ENCODE results near the gene P3H2.
"Not testable (repeated sequence)": the region's sequence is repeated elsewhere in the genome, so short reads cannot be mapped to it uniquely, and the experiment has no call there.

P3H2 gene

GRCh38 chr3:190165253-190165652 is 44.6 kb upstream of the P3H2 start:
- Histone ChIP-seq H3K4me1 (ENCODE audit: control insufficient read depth in 1 of 2, insufficient read depth in 1 of 2, low read depth in 1 of 2, low read length in 1 of 2) (peaks cover 0 to 6% of the 10 kb centered on the region in 2 experiments), H3K9me3 (no peaks in the 10 kb centered on the region), H3K27ac (no peak overlapping the region), H3K27me3 (no peaks in the 10 kb centered on the region), H3K4me3 (ENCODE audit: low read depth in 1 of 2, low read length in 1 of 2) (no peak overlapping the region), H3K36me3 (no peaks in the 10 kb centered on the region)
- no peak for TF ChIP-seq CTCF (IDR thresholded peaks at IDR 0.05)

- not testable (repeated sequence) for H3K4me1 ChIP-seq (ENCODE audit: control insufficient read depth in 1 of 2, insufficient read depth in 1 of 2, low read depth in 1 of 2, low read length in 1 of 2); H3K9me3 ChIP-seq; H3K27ac ChIP-seq; H3K36me3 ChIP-seq; H3K27me3 ChIP-seq; H3K4me3 ChIP-seq (ENCODE audit: low read depth in 1 of 2, low read length in 1 of 2)
These were observed 41.3 kb upstream of the P3H2 start for GRCh38 chr3:190162013-190162412.

GRCh38 chr3:190159902-190160435 is 39.3 kb upstream of the P3H2 start:
- Histone ChIP-seq H3K4me1 (ENCODE audit: control insufficient read depth in 1 of 2, insufficient read depth in 1 of 2, low read depth in 1 of 2, low read length in 1 of 2) (no peaks in the 10 kb centered on the region), H3K27me3 (no peaks in the 10 kb centered on the region), H3K9me3 (no peaks in the 10 kb centered on the region), H3K36me3 (no peaks in the 10 kb centered on the region), H3K27ac (no peak overlapping the region), H3K4me3 (ENCODE audit: low read depth in 1 of 2, low read length in 1 of 2) (no peak overlapping the region)
- TF ChIP-seq CTCF (IDR thresholded peaks at IDR 0.05): no peak

GRCh38 chr3:190158261-190158660 is 37.6 kb upstream of the P3H2 start:
- Histone ChIP-seq H3K27ac (no peak overlapping the region), H3K4me1 (ENCODE audit: control insufficient read depth in 1 of 2, insufficient read depth in 1 of 2, low read depth in 1 of 2, low read length in 1 of 2) (no peaks in the 10 kb centered on the region), H3K9me3 (no peaks in the 10 kb centered on the region), H3K27me3 (no peaks in the 10 kb centered on the region), H3K36me3 (no peaks in the 10 kb centered on the region), H3K4me3 (ENCODE audit: low read depth in 1 of 2, low read length in 1 of 2) (no peak overlapping the region)
- TF ChIP-seq CTCF (IDR thresholded peaks at IDR 0.05): no peak

- Histone ChIP-seq H3K27ac (no peak overlapping the region), H3K27me3 (no peaks in the 10 kb centered on the region), H3K4me1 (ENCODE audit: control insufficient read depth in 1 of 2, insufficient read depth in 1 of 2, low read depth in 1 of 2, low read length in 1 of 2) (no peaks in the 10 kb centered on the region), H3K4me3 (ENCODE audit: low read depth in 1 of 2, low read length in 1 of 2) (no peak overlapping the region), H3K9me3 (no peaks in the 10 kb centered on the region), H3K36me3 (no peaks in the 10 kb centered on the region)
- TF ChIP-seq CTCF (IDR thresholded peaks at IDR 0.05): no peak
These were observed 35.1 kb upstream of the P3H2 start for GRCh38 chr3:190155752-190156151.

GRCh38 chr3:190150681-190151080 is 30.0 kb upstream of the P3H2 start:
- Histone ChIP-seq H3K9me3 (no peaks in the 10 kb centered on the region), H3K4me1 (ENCODE audit: control insufficient read depth in 1 of 2, insufficient read depth in 1 of 2, low read depth in 1 of 2, low read length in 1 of 2) (no peaks in the 10 kb centered on the region), H3K36me3 (no peaks in the 10 kb centered on the region), H3K27ac (no peak overlapping the region), H3K4me3 (ENCODE audit: low read depth in 1 of 2, low read length in 1 of 2) (no peak overlapping the region), H3K27me3 (no peaks in the 10 kb centered on the region)
- no peak for TF ChIP-seq CTCF (IDR thresholded peaks at IDR 0.05)

GRCh38 chr3:190149830-190150619 is 29.3 kb upstream of the P3H2 start:
- H3K4me1 ChIP-seq (ENCODE audit: control insufficient read depth in 1 of 2, insufficient read depth in 1 of 2, low read depth in 1 of 2, low read length in 1 of 2); H3K27me3 ChIP-seq; H3K4me3 ChIP-seq (ENCODE audit: low read depth in 1 of 2, low read length in 1 of 2); H3K36me3 ChIP-seq; H3K27ac ChIP-seq; H3K9me3 ChIP-seq: not testable (repeated sequence)

- H3K27ac ChIP-seq; H3K36me3 ChIP-seq; H3K27me3 ChIP-seq; H3K9me3 ChIP-seq; H3K4me1 ChIP-seq (ENCODE audit: control insufficient read depth in 1 of 2, insufficient read depth in 1 of 2, low read depth in 1 of 2, low read length in 1 of 2); H3K4me3 ChIP-seq (ENCODE audit: low read depth in 1 of 2, low read length in 1 of 2): not testable (repeated sequence)
These were observed 24.1 kb upstream of the P3H2 start for GRCh38 chr3:190144793-190145192.

Measured in neutrophil (primary cell).